Measurements from ENCODE around the gene FAM53A. TPM values are rescaled to one million over a fixed set of nuclear protein-coding genes. Genes with fewer than 3 reads are reported as not detected.
"Not testable (repeated sequence)": the region's sequence is repeated elsewhere in the genome, so short reads cannot be mapped to it uniquely, and the experiment has no call there.

Gene FAM53A
- total and polyA plus RNA-seq, 7 experiments from 2014 or later: 1.2 to 3.6 (median 2.1) TPM

- peaks cover 6 to 44% (median 17%) of the 10 kb centered on the region in 5 donors for H3K36me3 Mint-ChIP-seq
- no peak overlapping the region for H3K4me3 Mint-ChIP-seq
- H3K27me3 Mint-ChIP-seq: no peaks in the 10 kb centered on the region
- peaks cover 25 to 63% (median 59%) of the 10 kb centered on the region in 7 donors for H3K4me1 Mint-ChIP-seq
- H3K4me3 ChIP-seq (ENCODE audit: low read length): no peak overlapping the region
- intact Hi-C loops (cut with micrococcal nuclease): no loop called here
- H3K27ac ChIP-seq (ENCODE audit: low read depth, low read length): no peak overlapping the region
- ATAC-seq (no peak), DNase-seq (no peak)
- ChIA-PET CTCF (interaction anchor here (0.6 kb wide), 1 partner anchor 18 kb away, joined by 6 read pairs; no protein-coding TSS in a partner anchor), POLR2A (no interaction called here)
- H3K4me1 ChIP-seq (ENCODE audit: control insufficient read depth in 2 of 2, insufficient read depth in 2 of 2, low read length in 2 of 2): peaks cover 11 to 22% of the 10 kb centered on the region in 2 donors
- no peaks in the 10 kb centered on the region for H3K27me3 ChIP-seq (ENCODE audit: control insufficient read depth in 2 of 2, insufficient read depth in 2 of 2, low read length in 2 of 2)
- H3K9me3 ChIP-seq (ENCODE audit: control insufficient read depth in 2 of 3, low read length in 3 of 3): no peaks in the 10 kb centered on the region
- peaks cover 9 to 47% (median 14%) of the 10 kb centered on the region in 3 experiments for H3K36me3 ChIP-seq (ENCODE audit: control insufficient read depth in 2 of 3, insufficient read depth in 3 of 3, low read length in 3 of 3)
- H3K27ac Mint-ChIP-seq: peak overlapping the region in 1 of 9 donors; percentile 2
- H3K9me3 Mint-ChIP-seq: no peaks in the 10 kb centered on the region
Measured at GRCh38 chr4:1706358-1706757, 22.2 kb upstream of the FAM53A start.

- Histone ChIP-seq H3K4me1 (ENCODE audit: control insufficient read depth in 2 of 2, insufficient read depth in 2 of 2, low read length in 2 of 2) (peaks cover 7 to 16% of the 10 kb centered on the region in 2 donors), H3K27me3 (ENCODE audit: control insufficient read depth in 2 of 2, insufficient read depth in 2 of 2, low read length in 2 of 2) (no peaks in the 10 kb centered on the region), H3K9me3 (ENCODE audit: control insufficient read depth in 2 of 3, low read length in 3 of 3) (no peaks in the 10 kb centered on the region), H3K27ac (ENCODE audit: low read depth, low read length) (no peak overlapping the region), H3K36me3 (ENCODE audit: control insufficient read depth in 2 of 3, insufficient read depth in 3 of 3, low read length in 3 of 3) (peaks cover 9 to 49% (median 14%) of the 10 kb centered on the region in 3 experiments), H3K4me3 (ENCODE audit: low read length) (no peak overlapping the region)
- POLR2A ChIA-PET: no interaction called here
- H3K4me3 Mint-ChIP-seq: no peak overlapping the region
- CTCF ChIA-PET: interaction anchor here (0.7 kb wide), 1 partner anchor 1130 kb away, joined by 3 read pairs; no protein-coding TSS in a partner anchor
- ATAC-seq (no peak), DNase-seq (no peak)
- intact Hi-C loops (cut with micrococcal nuclease): no loop called here
- no peaks in the 10 kb centered on the region for H3K27me3 Mint-ChIP-seq
- H3K36me3 Mint-ChIP-seq: peaks cover 6 to 44% (median 17%) of the 10 kb centered on the region in 5 donors
- peaks cover 25 to 57% (median 52%) of the 10 kb centered on the region in 7 donors for H3K4me1 Mint-ChIP-seq
- H3K27ac Mint-ChIP-seq: peak overlapping the region in 1 of 9 donors; percentile 21
- no peaks in the 10 kb centered on the region for H3K9me3 Mint-ChIP-seq
Measured at GRCh38 chr4:1705732-1706131, 21.6 kb upstream of the FAM53A start.

GRCh38 chr4:1703867-1704266 lies 19.8 kb upstream of the FAM53A start:
- Mint-ChIP-seq H3K36me3 (peaks cover 4 to 47% (median 20%) of the 10 kb centered on the region in 5 donors), H3K27me3 (no peaks in the 10 kb centered on the region), H3K4me3 (no peak overlapping the region), H3K9me3 (no peaks in the 10 kb centered on the region), H3K4me1 (peaks cover 18 to 45% (median 34%) of the 10 kb centered on the region in 7 donors), H3K27ac (peak overlapping the region in 3 of 9 donors; percentile 1 to 50 (median 26))
- ChIA-PET POLR2A (interaction anchor here (1.0 to 1.8 kb wide), 2 partner anchors 8 to 20 kb away, joined by 4 to 5 read pairs; partner anchors contain the start of gene SLBP), CTCF (interaction anchor here (1.1 kb wide), 1 partner anchor 11 kb away, joined by 6 read pairs; no protein-coding TSS in a partner anchor)
- intact Hi-C loops (cut with micrococcal nuclease): no loop called here
- Histone ChIP-seq H3K27ac (ENCODE audit: low read depth, low read length) (no peak overlapping the region), H3K27me3 (ENCODE audit: control insufficient read depth in 2 of 2, insufficient read depth in 2 of 2, low read length in 2 of 2) (no peaks in the 10 kb centered on the region), H3K9me3 (ENCODE audit: control insufficient read depth in 2 of 3, low read length in 3 of 3) (no peaks in the 10 kb centered on the region), H3K4me3 (ENCODE audit: low read length) (no peak overlapping the region), H3K4me1 (ENCODE audit: control insufficient read depth in 2 of 2, insufficient read depth in 2 of 2, low read length in 2 of 2) (peaks cover 0 to 2% of the 10 kb centered on the region in 2 donors), H3K36me3 (ENCODE audit: control insufficient read depth in 2 of 3, insufficient read depth in 3 of 3, low read length in 3 of 3) (peaks cover 19 to 64% (median 20%) of the 10 kb centered on the region in 3 experiments)
- DNase-seq (no peak), ATAC-seq (no peak)

DNA sequence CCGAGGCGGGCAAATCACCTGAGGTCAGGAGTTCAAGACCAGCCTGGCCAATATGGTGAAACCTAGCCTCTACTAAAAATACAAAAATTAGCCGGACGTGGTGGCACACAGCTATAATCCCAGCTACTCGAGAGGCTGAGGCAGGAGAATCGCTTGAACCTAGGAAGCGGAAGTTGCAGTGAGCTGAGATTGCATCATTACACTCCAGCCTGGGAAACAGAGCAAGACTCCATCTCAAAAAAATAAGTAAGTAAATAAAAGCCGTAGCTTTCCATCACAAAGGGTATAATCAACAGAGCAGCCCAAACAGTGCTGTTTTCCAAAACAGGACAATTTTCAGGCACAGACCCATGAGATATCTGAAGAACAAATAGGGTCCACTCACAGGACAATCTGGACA lies 17.6 kb upstream of the FAM53A start:
- H3K27me3 ChIP-seq (ENCODE audit: control insufficient read depth in 2 of 2, insufficient read depth in 2 of 2, low read length in 2 of 2); H3K4me3 Mint-ChIP-seq; H3K27ac ChIP-seq (ENCODE audit: low read depth, low read length); H3K9me3 ChIP-seq (ENCODE audit: control insufficient read depth in 2 of 3, low read length in 3 of 3); H3K4me1 ChIP-seq (ENCODE audit: control insufficient read depth in 2 of 2, insufficient read depth in 2 of 2, low read length in 2 of 2); intact Hi-C loops (cut with micrococcal nuclease); H3K27me3 Mint-ChIP-seq; DNase-seq; ATAC-seq; H3K9me3 Mint-ChIP-seq; H3K4me3 ChIP-seq (ENCODE audit: low read length): not testable (repeated sequence)
- ChIA-PET POLR2A (interaction anchor here (0.6 to 1.4 kb wide), 4 partner anchors 8 to 349 kb away, joined by 3 to 4 read pairs (median 3); no protein-coding TSS in a partner anchor), CTCF (interaction anchor here (0.6 to 1.8 kb wide), 2 partner anchors 8 to 196 kb away, joined by 3 to 7 read pairs; no protein-coding TSS in a partner anchor)
- peaks cover 4 to 44% (median 20%) of the 10 kb centered on the region in 5 donors for H3K36me3 Mint-ChIP-seq
- H3K27ac Mint-ChIP-seq: peak overlapping the region in 1 of 9 donors; percentile 11
- peaks cover 10 to 34% (median 21%) of the 10 kb centered on the region in 7 donors for H3K4me1 Mint-ChIP-seq
- H3K36me3 ChIP-seq (ENCODE audit: control insufficient read depth in 2 of 3, insufficient read depth in 3 of 3, low read length in 3 of 3): peaks cover 19 to 77% (median 22%) of the 10 kb centered on the region in 3 experiments

- Histone ChIP-seq H3K36me3 (ENCODE audit: control insufficient read depth in 2 of 3, insufficient read depth in 3 of 3, low read length in 3 of 3) (peaks cover 13 to 67% (median 29%) of the 10 kb centered on the region in 3 experiments), H3K9me3 (ENCODE audit: control insufficient read depth in 2 of 3, low read length in 3 of 3) (no peaks in the 10 kb centered on the region), H3K4me3 (ENCODE audit: low read length) (no peak overlapping the region), H3K27ac (ENCODE audit: low read depth, low read length) (no peak overlapping the region), H3K27me3 (ENCODE audit: control insufficient read depth in 2 of 2, insufficient read depth in 2 of 2, low read length in 2 of 2) (no peaks in the 10 kb centered on the region), H3K4me1 (ENCODE audit: control insufficient read depth in 2 of 2, insufficient read depth in 2 of 2, low read length in 2 of 2) (no peaks in the 10 kb centered on the region)
- intact Hi-C loops (cut with micrococcal nuclease): no loop called here
- H3K27ac Mint-ChIP-seq: no peak overlapping the region
- POLR2A ChIA-PET: interaction anchor here (1.9 to 7.4 kb wide), 2 partner anchors 16 to 29 kb away, joined by 5 to 86 read pairs; partner anchors contain the start of gene SLBP
- no peaks in the 10 kb centered on the region for H3K9me3 Mint-ChIP-seq
- ATAC-seq (no peak), DNase-seq (no peak)
- H3K27me3 Mint-ChIP-seq: no peaks in the 10 kb centered on the region
- no peak overlapping the region for H3K4me3 Mint-ChIP-seq
- CTCF ChIA-PET: interaction anchor here (0.7 to 9.7 kb wide), 2 partner anchors 13 to 31 kb away, joined by 3 to 212 read pairs; no protein-coding TSS in a partner anchor
- H3K4me1 Mint-ChIP-seq: peaks cover 0 to 9% (median 4%) of the 10 kb centered on the region in 7 donors
- H3K36me3 Mint-ChIP-seq: peaks cover 0 to 39% (median 27%) of the 10 kb centered on the region in 5 donors
Measured at GRCh38 chr4:1695913-1696312, 11.8 kb upstream of the FAM53A start.

GRCh38 chr4:1693131-1693896 lies 9.2 kb upstream of the FAM53A start:
- Mint-ChIP-seq H3K36me3 (peaks cover 0 to 37% (median 20%) of the 10 kb centered on the region in 5 donors), H3K27ac (peak overlapping the region in 8 of 9 donors; percentile 51 to 88 (median 72)), H3K9me3 (no peaks in the 10 kb centered on the region), H3K4me1 (peaks cover 0 to 5% (median 4%) of the 10 kb centered on the region in 7 donors), H3K4me3 (no peak overlapping the region), H3K27me3 (no peaks in the 10 kb centered on the region)
- Histone ChIP-seq H3K4me3 (ENCODE audit: low read length) (no peak overlapping the region), H3K4me1 (ENCODE audit: control insufficient read depth in 2 of 2, insufficient read depth in 2 of 2, low read length in 2 of 2) (no peaks in the 10 kb centered on the region), H3K9me3 (ENCODE audit: control insufficient read depth in 2 of 3, low read length in 3 of 3) (no peaks in the 10 kb centered on the region), H3K27me3 (ENCODE audit: control insufficient read depth in 2 of 2, insufficient read depth in 2 of 2, low read length in 2 of 2) (no peaks in the 10 kb centered on the region), H3K36me3 (ENCODE audit: control insufficient read depth in 2 of 3, insufficient read depth in 3 of 3, low read length in 3 of 3) (peaks cover 7 to 49% (median 16%) of the 10 kb centered on the region in 3 experiments), H3K27ac (ENCODE audit: low read depth, low read length) (no peak overlapping the region)
- ChIA-PET POLR2A (interaction anchor here (0.7 to 7.4 kb wide), 13 partner anchors 9 to 193 kb away, joined by 3 to 86 read pairs (median 3); partner anchors contain the start of genes FAM53A, SLBP, TACC3 and TMEM129), CTCF (interaction anchor here (0.5 to 9.7 kb wide), 22 partner anchors 9 to 215 kb away, joined by 3 to 212 read pairs (median 4); partner anchors contain the start of genes SLBP, TACC3 and TMEM129)
- intact Hi-C loops (cut with micrococcal nuclease): loop anchor here (1.0 kb wide), 4 partner anchors 19 to 206 kb away; partner anchors contain the start of gene SLBP (in 2 of the 2)
- ATAC-seq (peak; percentile 97), DNase-seq (peak; percentile 65 to 83 (median 80))

Measured in naive thymus-derived CD4-positive, alpha-beta T cell (primary cell).